ENCODE measurements around the gene SPAG9. TPM values are rescaled to one million over a fixed set of nuclear protein-coding genes. Genes with fewer than 3 reads are reported as not detected.

SPAG9 gene
- total and polyA plus RNA-seq, 2 experiments from 2014 or later, result 13.7 to 45.0 TPM

GRCh38 chr17:50955160-50955559, 165.5 kb downstream of the SPAG9 start:
- Mint-ChIP-seq H3K36me3 (ENCODE audit: low read depth) (no peaks in the 10 kb centered on the region), H3K4me1 (peaks cover 35% of the 10 kb centered on the region), H3K4me3 (no peak overlapping the region), H3K27ac (no peak overlapping the region), H3K27me3 (ENCODE audit: insufficient read depth, low read depth, poor library complexity) (peaks cover 6% of the 10 kb centered on the region), H3K9me3 (no peaks in the 10 kb centered on the region)
- H3K4me1 ChIP-seq (ENCODE audit: insufficient read depth), result peaks cover 28% of the 10 kb centered on the region
- H3K4me2 ChIP-seq, result no peak overlapping the region
- H3K79me2 ChIP-seq (replicated peaks; ENCODE audit: insufficient read depth), result no peaks in the 10 kb centered on the region
- H3K27me3 ChIP-seq (ENCODE audit: insufficient read depth), result no peaks in the 10 kb centered on the region
- H3K27ac ChIP-seq (ENCODE audit: low read depth), result no peak overlapping the region
- no peak for DNase-seq (ENCODE audit: low spot score)
- no peak overlapping the region for H2AFZ ChIP-seq
- no peaks in the 10 kb centered on the region for H3F3A ChIP-seq (replicated peaks; ENCODE audit: low read depth)
- H3K9me2 ChIP-seq (ENCODE audit: insufficient read depth), result no peaks in the 10 kb centered on the region
- no peak for TF ChIP-seq CREB1 (CRISPR knock-in tag; IDR thresholded peaks at IDR 0.05; ENCODE audit: low read depth)
- TF ChIP-seq STAT1 (IDR thresholded peaks at IDR 0.05; ENCODE audit: unreplicated experiment), result no peak
- no peak for TF ChIP-seq ETS1 (IDR thresholded peaks at IDR 0.05)
- TF ChIP-seq CTCF (conservative IDR thresholded peaks at IDR 0.05; ENCODE audit: low read depth in 2 of 2), result no peak
- no peak for TF ChIP-seq NANOG (IDR thresholded peaks at IDR 0.05; ENCODE audit: borderline replicate concordance)
- TF ChIP-seq REST (IDR thresholded peaks at IDR 0.05; ENCODE audit: unreplicated experiment), result no peak
- TF ChIP-seq ZNF114 (CRISPR knock-in tag; IDR thresholded peaks at IDR 0.05), result no peak
- no peak for TF ChIP-seq POLR2AphosphoS5 (IDR thresholded peaks at IDR 0.05; ENCODE audit: low read depth)
- TF ChIP-seq ZNF462 (CRISPR knock-in tag; IDR thresholded peaks at IDR 0.05), result no peak
- no peak for TF ChIP-seq ZNF331 (CRISPR knock-in tag; IDR thresholded peaks at IDR 0.05; ENCODE audit: low read depth)
- H3K4me3 ChIP-seq, result no peak overlapping the region
- ATAC-seq, result no peak
- no peaks in the 10 kb centered on the region for H3K36me3 ChIP-seq (ENCODE audit: insufficient read depth)
- H4K20me1 ChIP-seq (replicated peaks; ENCODE audit: insufficient read depth), result no peaks in the 10 kb centered on the region
